ENCODE data around the gene ACY1. TPM values are rescaled to one million over a fixed set of nuclear protein-coding genes. Genes with fewer than 3 reads are reported as not detected.

Gene ACY1
- total and polyA plus RNA-seq, 2 donors (not counting 3 experiments of a cell fraction or from before 2014, with no cell fraction given): 13.4 to 32.9 TPM

DNA sequence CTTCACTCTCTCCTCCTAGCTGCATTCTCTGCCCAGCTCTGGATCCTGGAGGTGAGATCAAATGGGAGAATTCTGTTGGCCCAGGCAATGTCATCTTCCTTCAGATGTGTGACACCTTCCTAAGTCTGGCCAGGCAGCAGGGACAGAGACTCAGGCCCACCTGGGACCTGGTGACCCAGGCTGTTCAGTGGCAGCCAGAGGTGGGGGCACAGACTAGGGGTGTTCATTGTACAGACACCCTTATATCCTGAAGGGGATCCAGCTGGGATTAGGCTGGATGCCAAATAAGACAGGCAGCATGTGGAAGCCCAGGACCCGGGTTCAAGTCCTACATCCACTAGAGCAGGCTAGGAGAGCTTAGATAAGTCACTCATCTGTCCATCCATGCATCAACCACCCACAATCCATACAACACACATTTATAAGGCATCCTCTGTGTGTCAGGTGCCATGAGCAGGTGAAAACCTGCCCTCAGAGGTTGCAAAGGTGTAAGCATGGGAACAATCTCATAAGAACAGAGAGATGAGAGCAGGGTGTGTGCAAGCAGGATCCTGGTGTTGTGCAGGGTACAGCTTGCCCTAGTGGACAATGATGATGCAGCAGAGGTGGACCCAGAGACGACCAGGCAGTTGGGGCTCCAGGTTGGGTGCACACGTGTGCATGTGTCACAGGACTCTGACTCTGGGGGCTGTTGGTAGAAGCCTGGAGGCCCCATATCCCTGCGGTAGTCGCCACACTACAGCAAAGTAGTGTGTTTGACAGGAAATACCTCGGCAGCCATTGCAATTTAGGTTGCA, 30.7 kb downstream of the ACY1 start:
- no peaks in the 10 kb centered on the region for H3K36me3 ChIP-seq (ENCODE audit: control insufficient read depth in 2 of 2, extremely low read depth in 1 of 2, insufficient read depth in 2 of 2, low read length in 2 of 2)
- H3K27me3 ChIP-seq (ENCODE audit: control insufficient read depth in 2 of 2, insufficient read depth in 2 of 2, low read length in 2 of 2): no peaks in the 10 kb centered on the region
- no peak for TF ChIP-seq EZH2 (IDR thresholded peaks at IDR 0.05; ENCODE audit: borderline replicate concordance, low read depth, low read length, severe bottlenecking)
- TF ChIP-seq GATA2 (IDR thresholded peaks at IDR 0.05; ENCODE audit: insufficient read depth, insufficient read length, low read depth, low read length): no peak
- TF ChIP-seq POLR2AphosphoS5 (IDR thresholded peaks at IDR 0.05; ENCODE audit: insufficient read depth, low read depth, low read length): no peak
- TF ChIP-seq MAX (IDR thresholded peaks at IDR 0.05; ENCODE audit: insufficient read depth, insufficient read length): no peak
- TF ChIP-seq, protein P1, sequence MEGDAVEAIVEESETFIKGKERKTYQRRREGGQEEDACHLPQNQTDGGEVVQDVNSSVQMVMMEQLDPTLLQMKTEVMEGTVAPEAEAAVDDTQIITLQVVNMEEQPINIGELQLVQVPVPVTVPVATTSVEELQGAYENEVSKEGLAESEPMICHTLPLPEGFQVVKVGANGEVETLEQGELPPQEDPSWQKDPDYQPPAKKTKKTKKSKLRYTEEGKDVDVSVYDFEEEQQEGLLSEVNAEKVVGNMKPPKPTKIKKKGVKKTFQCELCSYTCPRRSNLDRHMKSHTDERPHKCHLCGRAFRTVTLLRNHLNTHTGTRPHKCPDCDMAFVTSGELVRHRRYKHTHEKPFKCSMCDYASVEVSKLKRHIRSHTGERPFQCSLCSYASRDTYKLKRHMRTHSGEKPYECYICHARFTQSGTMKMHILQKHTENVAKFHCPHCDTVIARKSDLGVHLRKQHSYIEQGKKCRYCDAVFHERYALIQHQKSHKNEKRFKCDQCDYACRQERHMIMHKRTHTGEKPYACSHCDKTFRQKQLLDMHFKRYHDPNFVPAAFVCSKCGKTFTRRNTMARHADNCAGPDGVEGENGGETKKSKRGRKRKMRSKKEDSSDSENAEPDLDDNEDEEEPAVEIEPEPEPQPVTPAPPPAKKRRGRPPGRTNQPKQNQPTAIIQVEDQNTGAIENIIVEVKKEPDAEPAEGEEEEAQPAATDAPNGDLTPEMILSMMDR (IDR thresholded peaks at IDR 0.05; ENCODE audit: extremely low read depth in 1 of 2, insufficient read depth in 1 of 2, low read depth in 1 of 2, low read length in 2 of 2): no peak
- TF ChIP-seq FOS (IDR thresholded peaks at IDR 0.05; ENCODE audit: borderline replicate concordance, insufficient read depth, low read length): no peak
- TF ChIP-seq POLR2A (IDR thresholded peaks at IDR 0.05; ENCODE audit: low read depth, low read length): no peak
- no peak for TF ChIP-seq JUN (IDR thresholded peaks at IDR 0.05; ENCODE audit: borderline replicate concordance, insufficient read depth, insufficient read length, low read depth)
- TF ChIP-seq MYC (IDR thresholded peaks at IDR 0.05; ENCODE audit: low read depth, low read length): no peak
- H3K27ac ChIP-seq (ENCODE audit: insufficient read depth, low read depth, low read length): no peak overlapping the region
- dilution Hi-C loops (cut with MboI; ENCODE audit: extremely low pct_ligation_motif_present, low sequenced_read_pairs) (no loop called here), intact Hi-C loops (cut with micrococcal nuclease) (loop anchor here (1.0 to 2.0 kb wide), 2 partner anchors 32 to 39 kb away; no protein-coding TSS in a partner anchor)
- no peaks in the 10 kb centered on the region for H3K9me1 ChIP-seq (replicated peaks; ENCODE audit: control insufficient read depth, extremely low read depth, insufficient read depth, low read length)
- H3K4me2 ChIP-seq (ENCODE audit: insufficient read depth, low read length): no peak overlapping the region
- DNase-seq (ENCODE audit: low read depth, low spot score) (no peak), FAIRE-seq (no peak)
- BruUV-seq (replicated peaks): no TSS peak
- ChIA-PET POLR2A (no interaction called here), CTCF (interaction anchor here (0.8 to 5.8 kb wide), 6 partner anchors 10 to 129 kb away, joined by 3 to 59 read pairs (median 4); partner anchors contain the start of gene DUSP7)
- H3K9me3 ChIP-seq (replicated peaks; ENCODE audit: control insufficient read depth, insufficient read depth, low read length): no peaks in the 10 kb centered on the region
- H3K79me2 ChIP-seq (ENCODE audit: control insufficient read depth, insufficient read depth, low read length): no peaks in the 10 kb centered on the region
- no peak overlapping the region for H3K4me3 ChIP-seq (replicated peaks in 1 of 3; ENCODE audit: insufficient read depth in 1 of 3, low read depth in 1 of 3, low read length in 3 of 3)
- H2AFZ ChIP-seq (ENCODE audit: low read depth, low read length): peak overlapping the region; percentile 36
- H4K20me1 ChIP-seq (replicated peaks; ENCODE audit: control insufficient read depth, extremely low read depth, insufficient read depth, low read length): no peaks in the 10 kb centered on the region
- H3K9ac ChIP-seq (replicated peaks; ENCODE audit: extremely low read depth, insufficient read depth, low read length): no peak overlapping the region
- H3K4me1 ChIP-seq (ENCODE audit: control insufficient read depth, extremely low read depth, insufficient read depth, low read length): peaks cover 11% of the 10 kb centered on the region

Measured in endothelial cell of umbilical vein (primary cell).